GM10266 (cell line): ENCODE measurements around the gene TMEM151A.

Experiments
- DNase-seq: peaks from one replicate; pipeline ENCODE4 v3.0.0; 2012; ENCODE audit errors: extremely low spot score
- CTCF ChIP-seq: IDR thresholded peaks from 2 replicates; pipeline ENCODE4 v1.5.1; 2012; ENCODE audit warnings: mild to moderate bottlenecking, low read depth; ENCODE audit not compliant: control insufficient read depth, insufficient read depth; ENCODE audit errors: missing control alignments

The TMEM151A gene

GRCh38 chr11:66345316-66345649 lies 53.6 kb downstream of the TMEM151A start:
- TF ChIP-seq CTCF, result no peak
- DNase-seq, result no peak
